ENCODE data around the gene CCT7.
"Not testable (repeated sequence)": the region's sequence is repeated elsewhere in the genome, so short reads cannot be mapped to it uniquely, and the experiment has no call there.

- TF ChIP-seq, protein P1, sequence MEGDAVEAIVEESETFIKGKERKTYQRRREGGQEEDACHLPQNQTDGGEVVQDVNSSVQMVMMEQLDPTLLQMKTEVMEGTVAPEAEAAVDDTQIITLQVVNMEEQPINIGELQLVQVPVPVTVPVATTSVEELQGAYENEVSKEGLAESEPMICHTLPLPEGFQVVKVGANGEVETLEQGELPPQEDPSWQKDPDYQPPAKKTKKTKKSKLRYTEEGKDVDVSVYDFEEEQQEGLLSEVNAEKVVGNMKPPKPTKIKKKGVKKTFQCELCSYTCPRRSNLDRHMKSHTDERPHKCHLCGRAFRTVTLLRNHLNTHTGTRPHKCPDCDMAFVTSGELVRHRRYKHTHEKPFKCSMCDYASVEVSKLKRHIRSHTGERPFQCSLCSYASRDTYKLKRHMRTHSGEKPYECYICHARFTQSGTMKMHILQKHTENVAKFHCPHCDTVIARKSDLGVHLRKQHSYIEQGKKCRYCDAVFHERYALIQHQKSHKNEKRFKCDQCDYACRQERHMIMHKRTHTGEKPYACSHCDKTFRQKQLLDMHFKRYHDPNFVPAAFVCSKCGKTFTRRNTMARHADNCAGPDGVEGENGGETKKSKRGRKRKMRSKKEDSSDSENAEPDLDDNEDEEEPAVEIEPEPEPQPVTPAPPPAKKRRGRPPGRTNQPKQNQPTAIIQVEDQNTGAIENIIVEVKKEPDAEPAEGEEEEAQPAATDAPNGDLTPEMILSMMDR (IDR thresholded peaks at IDR 0.05) = not testable (repeated sequence)
- TF ChIP-seq USF1 (IDR thresholded peaks at IDR 0.05; ENCODE audit: borderline replicate concordance, low read depth); RCOR1 (IDR thresholded peaks at IDR 0.05; ENCODE audit: low read length); GABPA (IDR thresholded peaks at IDR 0.05; ENCODE audit: low read depth); SMC3 (IDR thresholded peaks at IDR 0.05; ENCODE audit: low read depth, low read length); REST (IDR thresholded peaks at IDR 0.05; ENCODE audit: low read depth, low read length); EP300 (IDR thresholded peaks at IDR 0.05; ENCODE audit: borderline replicate concordance in 1 of 2, low read depth in 1 of 2, low read length in 1 of 2): not testable (repeated sequence)
- TF ChIP-seq, protein P2, sequence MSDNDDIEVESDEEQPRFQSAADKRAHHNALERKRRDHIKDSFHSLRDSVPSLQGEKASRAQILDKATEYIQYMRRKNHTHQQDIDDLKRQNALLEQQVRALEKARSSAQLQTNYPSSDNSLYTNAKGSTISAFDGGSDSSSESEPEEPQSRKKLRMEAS (IDR thresholded peaks at IDR 0.05; ENCODE audit: low read depth) = not testable (repeated sequence)
These were observed 33.8 kb upstream of the CCT7 start for GRCh38 chr2:73200281-73200680.
